Activated T-cell treated with anti-CD3 and anti-CD28 coated beads for 1 hour (primary cell): Measurements from ENCODE around the gene CEACAM19.

ENCODE experiments used
- DNase-seq: peaks from one replicate; pipeline ENCODE4 v3.0.0-alpha.2; 2020; ENCODE audit warnings: low read depth

The CEACAM19 gene

DNA sequence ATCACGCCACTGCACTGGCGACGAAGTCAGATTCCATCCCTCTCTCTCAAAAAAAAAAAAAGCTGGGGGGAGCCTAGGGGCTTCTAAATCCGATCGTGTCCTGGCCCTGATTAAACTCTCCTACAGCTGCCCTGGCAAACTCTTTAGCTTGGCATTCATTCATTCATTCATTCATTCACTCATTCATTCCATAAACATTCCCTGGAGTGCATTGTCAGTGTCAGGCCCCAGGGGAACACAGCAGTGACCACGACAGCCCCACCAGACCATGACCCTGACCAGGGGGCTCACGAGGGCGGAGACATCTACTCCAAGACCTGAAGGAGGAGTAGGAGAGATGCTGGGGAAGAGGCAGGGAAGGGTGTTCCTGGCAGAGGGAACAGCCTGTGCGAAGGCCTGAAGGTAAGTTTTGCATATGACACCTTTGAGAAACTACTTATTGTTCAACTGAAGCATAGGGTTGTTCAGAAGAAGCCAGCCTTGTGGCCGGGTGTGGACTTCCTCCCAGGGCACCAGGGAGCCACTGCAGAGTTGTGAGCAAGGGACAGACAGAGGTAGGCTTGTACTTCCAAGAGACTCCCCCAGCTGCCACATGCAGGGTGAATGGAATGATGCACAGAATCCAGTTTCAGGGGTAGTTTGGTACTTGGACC lies 52.1 kb downstream of the CEACAM19 start:
- no peak for DNase-seq

DNA sequence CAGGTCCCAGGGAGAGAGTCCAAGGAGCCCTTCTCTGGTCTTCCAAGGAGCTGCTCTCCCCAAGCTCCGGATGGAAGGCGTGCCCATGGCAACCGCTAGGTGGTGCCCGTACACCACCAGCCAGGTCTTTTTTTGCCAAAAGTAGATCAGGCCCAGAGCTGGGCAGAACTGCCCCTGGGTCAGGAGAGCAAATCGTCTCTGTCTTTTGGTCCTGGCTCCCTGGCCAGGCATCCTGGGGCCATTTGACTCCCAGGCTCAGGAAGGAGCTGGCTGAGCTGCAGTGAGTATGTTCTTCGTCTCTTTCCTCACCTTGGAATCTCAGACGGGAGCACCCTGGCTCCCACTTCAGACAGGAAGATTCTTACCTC lies 52.7 kb downstream of the CEACAM19 start:
- DNase-seq, result peak; percentile 63

DNA sequence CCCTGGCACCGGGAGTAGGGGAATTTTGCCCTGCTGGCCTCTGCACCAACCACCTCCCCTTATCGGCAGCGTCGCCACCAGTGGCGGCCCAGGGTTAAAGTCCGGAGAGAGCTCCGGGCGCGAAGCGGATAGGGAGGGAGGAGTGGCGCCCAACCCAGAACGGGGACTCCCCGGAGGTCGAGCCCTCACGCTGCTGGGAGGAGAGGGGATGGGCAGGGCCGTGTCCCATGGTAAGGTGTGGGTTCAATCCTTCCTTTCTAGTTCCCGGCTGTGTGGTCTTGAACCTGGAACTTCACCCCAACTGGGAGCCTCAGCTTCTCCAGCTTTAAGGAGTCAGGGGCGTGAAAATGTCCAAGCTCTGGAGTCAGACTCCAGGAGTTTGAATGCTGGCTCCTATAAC lies 54.0 kb downstream of the CEACAM19 start:
- DNase-seq, result no peak

DNA sequence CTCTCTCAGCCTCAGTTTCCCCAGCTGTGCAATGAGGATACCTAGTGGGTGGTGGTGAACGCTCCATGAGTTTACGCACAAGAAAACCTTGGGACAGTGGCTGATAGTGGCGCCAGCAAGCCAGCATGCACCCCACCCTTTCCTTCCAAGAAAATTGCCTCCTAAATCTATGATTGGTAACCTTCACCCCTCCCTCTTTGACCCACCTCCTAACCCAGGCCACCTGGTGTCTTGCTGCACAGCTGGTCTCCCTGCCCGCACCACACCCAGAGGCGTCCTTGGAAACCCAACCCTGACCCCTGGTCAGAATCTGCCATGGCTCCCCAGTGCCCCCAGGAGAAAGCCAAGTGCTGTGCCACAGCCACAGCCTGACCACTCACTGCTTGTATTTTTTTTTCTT lies 54.4 kb downstream of the CEACAM19 start:
- DNase-seq, result no peak

DNA sequence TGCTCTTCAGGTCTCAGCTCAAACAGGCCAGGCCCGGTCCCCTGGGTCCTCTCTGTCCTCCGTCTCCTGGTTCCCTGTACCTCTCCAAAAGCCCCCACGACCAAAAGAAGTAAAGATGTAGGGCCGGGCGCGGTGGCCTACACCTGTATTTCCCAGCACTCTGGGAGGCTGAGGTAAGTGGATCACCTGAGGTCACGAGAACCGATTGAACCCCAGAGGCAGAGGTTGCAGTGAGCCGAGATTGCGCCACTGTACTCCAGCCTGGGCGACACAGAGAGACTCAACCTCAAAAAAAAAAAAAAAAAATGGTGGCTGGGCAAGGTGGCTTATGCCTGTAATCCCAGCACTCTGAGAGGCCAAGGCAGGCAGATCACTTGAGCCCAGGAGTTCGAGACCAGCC lies 55.2 kb downstream of the CEACAM19 start:
- DNase-seq, result no peak

DNA sequence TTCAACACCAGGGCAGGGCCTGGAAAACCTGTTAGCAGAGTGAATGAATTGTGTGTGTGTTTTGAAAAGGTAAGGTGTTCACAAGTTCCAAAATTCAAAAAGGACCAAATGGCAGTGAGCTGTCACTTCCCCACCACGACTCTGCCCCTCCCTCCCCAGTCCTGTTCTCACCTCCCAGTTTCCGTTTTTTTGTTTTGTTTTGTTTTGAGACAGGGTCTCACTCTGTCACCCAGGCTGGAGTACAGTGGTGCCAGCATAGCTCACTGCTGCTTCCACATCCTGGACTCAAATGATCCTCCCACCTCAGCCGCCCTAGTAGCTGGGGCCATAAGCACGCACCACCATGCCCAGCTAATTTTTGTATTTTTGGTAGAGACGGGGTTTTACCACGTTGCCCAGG lies 56.9 kb downstream of the CEACAM19 start:
- DNase-seq, result no peak

DNA sequence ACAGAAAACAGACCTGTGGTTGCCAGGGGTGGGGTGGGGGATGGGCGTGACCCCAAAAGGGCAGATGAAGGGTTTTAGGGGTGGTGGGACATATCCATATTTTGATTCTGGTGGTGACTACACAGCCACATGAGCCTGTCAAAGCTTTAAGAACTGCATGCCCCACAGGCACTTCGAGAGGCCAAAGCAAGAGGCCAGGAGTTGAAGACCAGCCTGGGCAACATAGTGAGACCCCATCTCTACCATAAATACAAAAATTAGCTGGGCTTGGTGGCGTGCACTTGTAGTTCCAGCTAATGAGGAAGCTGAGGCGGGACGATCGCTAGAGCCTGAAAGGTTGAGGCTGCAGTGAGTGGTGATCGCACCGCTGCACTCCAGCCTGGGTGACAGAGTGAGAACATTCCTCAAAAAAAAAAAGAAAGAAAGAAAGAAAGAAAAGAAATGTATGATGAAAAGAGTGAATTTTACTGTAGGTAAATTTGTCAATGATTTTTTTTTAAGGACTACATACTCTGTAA lies 58.3 kb downstream of the CEACAM19 start:
- no peak for DNase-seq

DNA sequence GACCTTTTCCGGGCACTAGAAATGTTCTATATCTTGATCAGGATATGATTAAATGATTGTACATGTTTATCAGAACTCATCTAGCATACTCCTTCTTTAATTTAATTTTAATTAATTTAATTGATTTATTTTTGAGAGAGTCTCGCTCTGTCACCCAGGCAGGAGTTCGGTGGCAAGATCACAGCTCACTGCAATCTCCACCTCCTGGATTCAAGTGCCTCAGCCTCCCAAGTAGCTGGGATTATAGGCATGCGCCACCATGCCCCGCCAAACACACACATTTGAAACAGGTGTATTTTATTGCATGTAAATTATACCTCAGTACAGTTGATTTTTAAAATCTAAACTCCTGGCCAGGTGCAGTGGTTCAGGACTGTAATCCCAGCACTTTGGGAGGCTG lies 59.8 kb downstream of the CEACAM19 start:
- no peak for DNase-seq

DNA sequence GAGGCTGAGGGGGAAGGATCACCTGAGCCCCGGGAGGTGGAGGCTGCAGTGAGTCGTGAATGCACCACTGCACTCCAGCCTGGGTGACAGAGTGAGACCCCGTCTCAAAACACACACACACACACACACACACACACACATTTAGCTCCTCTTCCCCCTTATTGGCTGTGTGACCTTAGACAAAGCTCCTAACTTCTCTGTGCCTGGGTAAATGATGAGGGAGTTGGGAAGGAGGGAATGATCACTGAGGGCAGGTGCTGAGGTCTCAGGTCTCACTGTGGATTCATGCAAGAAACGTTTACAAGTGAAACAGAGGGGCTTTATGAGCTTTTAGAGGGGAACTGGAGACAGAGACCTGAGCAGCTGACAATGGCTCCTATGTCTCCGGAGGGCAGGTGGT lies 60.3 kb downstream of the CEACAM19 start:
- DNase-seq, result no peak

DNA sequence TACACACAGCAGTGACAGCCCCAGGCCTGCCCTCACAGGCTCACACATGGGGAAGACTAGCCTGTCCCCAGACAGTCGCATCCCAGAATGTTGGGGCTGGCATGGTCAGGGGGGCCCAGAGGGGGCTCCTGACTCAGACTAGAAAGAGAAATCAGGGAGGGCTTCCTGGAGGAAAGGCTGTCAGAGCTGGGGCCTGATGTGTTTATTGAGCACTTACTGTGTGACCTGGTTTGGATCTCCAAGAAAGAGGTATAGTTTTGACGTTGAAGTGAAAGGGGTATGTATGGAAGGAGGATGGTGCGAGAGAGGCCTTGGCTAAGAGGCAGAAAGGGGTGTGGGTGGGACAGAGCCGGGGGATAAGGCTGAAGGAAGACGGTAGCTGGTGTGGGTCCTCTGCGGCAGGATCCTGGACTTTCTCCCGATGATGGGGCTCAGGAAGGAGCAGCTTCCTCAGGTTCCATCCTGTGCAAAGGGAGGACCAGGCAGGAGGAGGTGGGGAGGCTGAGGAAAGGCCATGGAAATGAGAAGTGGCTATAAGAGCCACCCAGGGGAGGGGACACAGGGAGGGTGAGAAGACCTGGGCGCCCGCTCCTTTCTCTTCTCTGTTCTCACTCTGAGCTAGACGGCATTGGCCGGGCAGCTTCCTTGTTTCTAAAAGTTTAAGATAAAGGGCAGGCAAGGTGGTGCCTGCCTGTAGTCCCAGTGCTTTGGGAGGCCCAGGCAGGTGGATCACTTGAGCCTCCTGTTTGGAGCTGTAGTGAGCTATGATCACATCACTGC lies 61.1 kb downstream of the CEACAM19 start:
- no peak for DNase-seq
